Mesendoderm (in vitro differentiated cells): ENCODE data around the gene LMO1.

ENCODE experiments used
- DNase-seq: peaks from one replicate; pipeline ENCODE4 v3.0.0; 2013
- H2AK5ac ChIP-seq: 2 replicates; pipeline ENCODE4 v1.6.1; 2013; ENCODE audit warnings: low read length, inconsistent platforms
- H2BK120ac ChIP-seq: 2 replicates; pipeline ENCODE4 v1.6.1; 2013; ENCODE audit warnings: low read depth, mild to moderate bottlenecking, low read length, moderate library complexity, mixed read lengths
- H2BK15ac ChIP-seq: replicated peaks from 2 replicates; pipeline ENCODE4 v1.6.1; 2013; ENCODE audit warnings: low read depth, mild to moderate bottlenecking, moderate library complexity
- H2BK5ac ChIP-seq: 2 replicates; pipeline ENCODE4 v1.6.1; 2013; ENCODE audit warnings: low read length, inconsistent platforms
- H3K18ac ChIP-seq: 2 replicates; pipeline ENCODE4 v1.6.1; 2013; ENCODE audit warnings: mild to moderate bottlenecking, low read length, mixed read lengths
- H3K23ac ChIP-seq: one replicate; pipeline ENCODE4 v1.6.1; 2013; ENCODE audit warnings: low read length
- H3K27ac ChIP-seq: 2 replicates; pipeline ENCODE4 v1.5.1; 2013; ENCODE audit warnings: low read depth, mild to moderate bottlenecking, inconsistent platforms, low read length, moderate library complexity
- H3K27me3 ChIP-seq: 2 replicates; pipeline ENCODE4 v1.6.1; 2013; ENCODE audit warnings: low read length, control low read depth, mild to moderate bottlenecking, inconsistent platforms; ENCODE audit not compliant: insufficient read depth, poor library complexity
- H3K36me3 ChIP-seq: 2 replicates; pipeline ENCODE4 v1.6.1; 2013; ENCODE audit warnings: low read length, inconsistent platforms; ENCODE audit not compliant: control insufficient read depth, insufficient read depth
- H3K4ac ChIP-seq: one replicate; pipeline ENCODE4 v1.6.1; 2013; ENCODE audit warnings: low read depth, mild to moderate bottlenecking, low read length, moderate library complexity
- H3K4me1 ChIP-seq: 2 replicates; pipeline ENCODE4 v1.6.1; 2013; ENCODE audit warnings: low read depth, low read length, inconsistent platforms; ENCODE audit not compliant: control insufficient read depth
- H3K4me2 ChIP-seq: 2 replicates; pipeline ENCODE4 v1.6.1; 2013; ENCODE audit warnings: low read length
- H3K4me3 ChIP-seq: 2 replicates; pipeline ENCODE4 v1.5.1; 2013; ENCODE audit warnings: mild to moderate bottlenecking, low read length
- H3K56ac ChIP-seq: one replicate; pipeline ENCODE4 v1.6.1; 2013; ENCODE audit warnings: low read length
- H3K79me1 ChIP-seq: 2 replicates; pipeline ENCODE4 v1.6.1; 2013; ENCODE audit warnings: low read length, inconsistent platforms
- H3K79me2 ChIP-seq: 2 replicates; pipeline ENCODE4 v1.6.1; 2013; ENCODE audit warnings: mild to moderate bottlenecking, low read length; ENCODE audit not compliant: control insufficient read depth, insufficient read depth
- H3K9ac ChIP-seq: 2 replicates; pipeline ENCODE4 v1.6.1; 2013; ENCODE audit warnings: low read length, inconsistent platforms
- H4K5ac ChIP-seq: one replicate; pipeline ENCODE4 v1.6.1; 2013; ENCODE audit warnings: low read length
- H4K8ac ChIP-seq: one replicate; pipeline ENCODE4 v1.6.1; 2013; ENCODE audit warnings: low read depth, mild to moderate bottlenecking, control low read depth, low read length, moderate library complexity
- WGBS: extraction: QIAGEN DNeasy Blood & Tissue Kit; methylation state at CpG from one replicate; pipeline ENCODE4 v1.1.7; 2013; ENCODE audit warnings: low lambda C conversion rate, missing lambda C conversion rate; ENCODE audit not compliant: insufficient coverage; ENCODE audit errors: extremely low coverage; 5-methylcytosine and 5-hydroxymethylcytosine counted together

LMO1 gene

DNA sequence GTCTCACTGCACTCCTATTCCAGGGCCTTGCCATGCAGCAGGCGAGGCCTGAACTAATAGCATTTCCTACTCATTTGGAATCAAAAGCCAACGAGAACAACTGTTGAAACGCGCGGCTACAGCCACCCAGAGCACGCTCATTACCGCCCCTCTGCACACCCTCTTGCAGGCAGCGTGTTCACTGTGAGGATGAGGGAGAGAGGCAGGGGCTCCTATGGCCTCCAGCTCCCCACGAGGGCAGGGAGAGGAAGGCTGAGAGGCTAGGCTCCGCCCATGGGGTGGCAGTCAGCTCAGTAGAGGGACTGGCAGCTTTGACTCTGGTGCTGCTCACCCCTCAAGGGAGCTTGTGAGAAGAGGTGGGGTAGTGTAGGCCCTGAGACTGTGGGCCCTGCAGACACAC is 26.2 kb downstream of the LMO1 start:
- Histone ChIP-seq H3K23ac (no peak overlapping the region), H2AK5ac (no peak overlapping the region), H4K5ac (no peak overlapping the region), H3K27ac (no peak overlapping the region), H4K8ac (no peak overlapping the region), H3K4ac (no peak overlapping the region), H3K79me1 (no peaks in the 10 kb centered on the region), H3K4me3 (no peak overlapping the region), H2BK15ac (no peak overlapping the region), H3K36me3 (no peaks in the 10 kb centered on the region), H2BK5ac (no peak overlapping the region), H3K56ac (no peak overlapping the region), H2BK120ac (no peak overlapping the region), H3K79me2 (no peaks in the 10 kb centered on the region), H3K4me1 (peaks cover under 1% of the 10 kb centered on the region), H3K9ac (no peak overlapping the region), H3K4me2 (no peak overlapping the region), H3K27me3 (no peaks in the 10 kb centered on the region), H3K18ac (no peak overlapping the region)
- no CpG with 5 or more reads among the region's 10 CpGs for WGBS
- DNase-seq: no peak

DNA sequence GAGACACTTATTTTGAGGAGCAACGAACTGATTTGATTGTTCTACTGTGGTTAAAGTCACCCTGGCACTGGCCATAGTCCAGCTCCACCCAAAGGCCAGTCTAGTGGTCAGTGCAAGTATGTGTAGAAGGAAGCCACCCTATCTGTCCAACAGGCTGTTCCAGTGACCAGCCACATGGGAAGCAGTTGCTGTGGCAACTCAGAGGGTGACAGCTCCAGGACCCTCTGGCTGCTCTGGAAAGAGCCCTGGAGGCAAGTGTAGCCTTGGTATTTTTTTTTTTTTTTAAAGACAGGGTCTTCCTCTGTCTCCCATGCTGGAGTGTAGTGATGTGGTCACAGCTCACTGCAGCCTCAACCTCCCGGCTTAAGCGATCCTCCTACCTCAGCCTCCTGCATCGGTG is 27.8 kb downstream of the LMO1 start:
- Histone ChIP-seq H2BK15ac (no peak overlapping the region), H4K8ac (no peak overlapping the region), H4K5ac (no peak overlapping the region), H2BK120ac (no peak overlapping the region), H3K4me2 (no peak overlapping the region), H3K56ac (no peak overlapping the region), H3K18ac (no peak overlapping the region), H3K27me3 (no peaks in the 10 kb centered on the region), H3K9ac (no peak overlapping the region), H3K23ac (no peak overlapping the region), H2AK5ac (no peak overlapping the region), H3K4ac (no peak overlapping the region), H3K79me1 (no peaks in the 10 kb centered on the region), H3K36me3 (no peaks in the 10 kb centered on the region), H3K27ac (no peak overlapping the region), H3K4me3 (no peak overlapping the region), H3K79me2 (no peaks in the 10 kb centered on the region), H2BK5ac (no peak overlapping the region), H3K4me1 (no peaks in the 10 kb centered on the region)
- no peak for DNase-seq
- no CpG with 5 or more reads among the region's 4 CpGs for WGBS

DNA sequence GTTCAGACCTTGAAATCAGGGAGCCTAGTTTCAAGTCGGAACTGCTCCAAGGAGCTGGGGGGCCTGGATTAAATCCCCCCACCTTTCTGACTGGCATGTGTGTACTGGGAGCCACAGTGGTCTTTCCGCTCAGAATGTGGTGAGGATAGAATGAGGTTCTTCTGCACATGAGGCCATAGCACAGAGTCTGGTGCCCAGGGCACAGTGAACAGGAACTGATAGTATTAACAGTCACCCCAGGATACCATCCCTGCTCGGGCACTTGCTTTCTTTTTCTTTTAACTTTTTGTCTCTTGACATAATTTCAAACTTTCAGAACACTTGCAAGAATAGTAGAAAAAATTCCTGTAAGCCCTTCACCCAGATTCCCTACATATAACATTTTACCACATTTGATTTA is 28.8 kb downstream of the LMO1 start:
- no CpG with 5 or more reads among the region's 3 CpGs for WGBS
- Histone ChIP-seq H3K56ac (no peak overlapping the region), H3K36me3 (no peaks in the 10 kb centered on the region), H2AK5ac (no peak overlapping the region), H3K79me1 (no peaks in the 10 kb centered on the region), H2BK15ac (no peak overlapping the region), H3K27me3 (no peaks in the 10 kb centered on the region), H4K5ac (no peak overlapping the region), H4K8ac (no peak overlapping the region), H2BK5ac (no peak overlapping the region), H3K9ac (no peak overlapping the region), H3K27ac (no peak overlapping the region), H3K23ac (no peak overlapping the region), H3K18ac (no peak overlapping the region), H3K4ac (no peak overlapping the region), H2BK120ac (no peak overlapping the region), H3K4me3 (no peak overlapping the region), H3K79me2 (no peaks in the 10 kb centered on the region), H3K4me2 (no peak overlapping the region), H3K4me1 (no peaks in the 10 kb centered on the region)
- no peak for DNase-seq

- no peak overlapping the region for H3K4me3 ChIP-seq
- no peaks in the 10 kb centered on the region for H3K36me3 ChIP-seq
- no peaks in the 10 kb centered on the region for H3K79me2 ChIP-seq
- H3K4me2 ChIP-seq: no peak overlapping the region
- no peak overlapping the region for H3K27ac ChIP-seq
- H2BK15ac ChIP-seq: no peak overlapping the region
- WGBS: no CpG with 5 or more reads among the region's 5 CpGs
- H2AK5ac ChIP-seq: no peak overlapping the region
- H3K23ac ChIP-seq: no peak overlapping the region
- H3K9ac ChIP-seq: no peak overlapping the region
- H3K27me3 ChIP-seq: no peaks in the 10 kb centered on the region
- no peak overlapping the region for H4K8ac ChIP-seq
- H4K5ac ChIP-seq: no peak overlapping the region
- no peak overlapping the region for H2BK120ac ChIP-seq
- H3K18ac ChIP-seq: no peak overlapping the region
- no peak overlapping the region for H3K56ac ChIP-seq
- no peaks in the 10 kb centered on the region for H3K4me1 ChIP-seq
- H3K4ac ChIP-seq: no peak overlapping the region
- no peak overlapping the region for H2BK5ac ChIP-seq
- no peaks in the 10 kb centered on the region for H3K79me1 ChIP-seq
- peak; percentile 42 for DNase-seq
Measured at GRCh38 chr11:8234425-8234821, 29.3 kb downstream of the LMO1 start.

GRCh38 chr11:8233691-8234424 is 29.8 kb downstream of the LMO1 start:
- H3K23ac ChIP-seq: no peak overlapping the region
- H2BK120ac ChIP-seq: no peak overlapping the region
- H3K9ac ChIP-seq: no peak overlapping the region
- no peak overlapping the region for H3K4ac ChIP-seq
- H3K56ac ChIP-seq: no peak overlapping the region
- H3K4me2 ChIP-seq: no peak overlapping the region
- H3K18ac ChIP-seq: no peak overlapping the region
- H4K5ac ChIP-seq: no peak overlapping the region
- WGBS: no CpG with 5 or more reads among the region's 11 CpGs
- no peak overlapping the region for H2BK15ac ChIP-seq
- H2AK5ac ChIP-seq: no peak overlapping the region
- no peaks in the 10 kb centered on the region for H3K79me1 ChIP-seq
- no peaks in the 10 kb centered on the region for H3K79me2 ChIP-seq
- H3K27me3 ChIP-seq: no peaks in the 10 kb centered on the region
- no peak overlapping the region for H2BK5ac ChIP-seq
- no peak overlapping the region for H3K4me3 ChIP-seq
- H4K8ac ChIP-seq: no peak overlapping the region
- H3K4me1 ChIP-seq: no peaks in the 10 kb centered on the region
- DNase-seq: peak; percentile 28
- no peak overlapping the region for H3K27ac ChIP-seq
- no peaks in the 10 kb centered on the region for H3K36me3 ChIP-seq
